Right cardiac atrium (tissue), 5 donors: Measurements from ENCODE around the gene BNIP5. TPM values are rescaled to one million over a fixed set of nuclear protein-coding genes. Genes with fewer than 3 reads are reported as not detected.
"Not testable (repeated sequence)": the region's sequence is repeated elsewhere in the genome, so short reads cannot be mapped to it uniquely, and the experiment has no call there.

Source experiments
- ATAC-seq, 2 donors: fragments of 200-7000 bp; cut with Tn5 transposase; one replicate each; pipeline versions ENCODE4 v1.8.0 to v1.9.1; 2020; ENCODE audit warnings: moderate library complexity in 2 of 2, mild to moderate bottlenecking in 1 of 2
- DNase-seq, 3 donors: peaks; one replicate each; pipeline ENCODE4 v3.0.0-alpha.2; 2020
- H3K27ac ChIP-seq: one replicate; pipeline ENCODE4 v1.5.1; 2013; ENCODE audit warnings: mild to moderate bottlenecking, low read length, control low read depth, moderate library complexity
- H3K27me3 ChIP-seq: one replicate; pipeline ENCODE4 v1.6.1; 2013; ENCODE audit not compliant: control insufficient read depth, insufficient read depth
- H3K4me1 ChIP-seq: one replicate; pipeline ENCODE4 v1.6.1; 2013; ENCODE audit warnings: low read length; ENCODE audit not compliant: control insufficient read depth, insufficient read depth
- H3K4me3 ChIP-seq: one replicate; pipeline ENCODE4 v1.5.1; 2013; ENCODE audit warnings: low read length, control low read depth
- H3K9me3 ChIP-seq: one replicate; pipeline ENCODE4 v1.6.1; 2013; ENCODE audit warnings: low read length; ENCODE audit not compliant: control insufficient read depth
- WGBS: extraction: QIAGEN DNeasy Blood & Tissue Kit; methylation state at CpG from one replicate; pipeline ENCODE4 v1.1.7; 2013; 5-methylcytosine and 5-hydroxymethylcytosine counted together
- intact Hi-C, 4 donors: fragments of 100-400 bp; cut with DNase I; formaldehyde crosslinking; loops; one replicate each; pipeline versions ENCODE4 v1.11.0 to v1.14.0; 2022 to 2023
- polyA plus RNA-seq: library from polyadenylated mRNA; stranded (reverse); fragments of 200-250 nt; gene quantifications from one replicate; pipeline ENCODE4 v1.2.3, GENCODE V29; 2013
- total RNA-seq, 4 donors: library from RNA; stranded (reverse); fragmentation: NEBNext Ultra II Directional; extraction: Animal tissue kit (Norgen Biotek cat#: 25700); gene quantifications; one replicate each; pipeline ENCODE4 v1.2.1, GENCODE V29; 2021
- donor health status: healthy with polysubstance abuse.
- donor health status: DM: no; HTN: yes; CAD: no.
- donor health status: DM: no; HTN: no; CAD: no.
- donor health status: DM: no; HTN: yes; CAD: no; lungs with severe emphysema.
- donor health status: DM: yes; HTN: yes; CAD: no.

BNIP5 gene
- total and polyA plus RNA-seq, 5 donors = 0.02 to 0.06 TPM; not detected in 3

- DNase-seq (no peak), ATAC-seq (no peak)
- Histone ChIP-seq H3K27me3 (no peaks in the 10 kb centered on the region), H3K4me3 (no peak overlapping the region), H3K27ac (no peak overlapping the region), H3K4me1 (no peaks in the 10 kb centered on the region), H3K9me3 (no peaks in the 10 kb centered on the region)
- intact Hi-C loops = loop anchor here in 2 of 4 donors (10.0 kb wide), 1 partner anchor 240 kb away; no protein-coding TSS in a partner anchor
- 74% methylated on average over 18 of the region's 19 CpGs for WGBS
Observed at GRCh38 chr6:36364669-36365479, 28.2 kb upstream of the BNIP5 start.

- intact Hi-C loops = loop anchor here in 2 of 4 donors (10.0 kb wide), 1 partner anchor 239 kb away; no protein-coding TSS in a partner anchor
- ATAC-seq, H3K4me3 ChIP-seq, DNase-seq, H3K27me3 ChIP-seq, H3K4me1 ChIP-seq, H3K27ac ChIP-seq, H3K9me3 ChIP-seq: not testable (repeated sequence)
- WGBS = 98% methylated on average over 32 of the region's 34 CpGs
Observed at GRCh38 chr6:36364061-36364635, 27.5 kb upstream of the BNIP5 start.

GRCh38 chr6:36363371-36363752 lies 26.7 kb upstream of the BNIP5 start:
- H3K4me1 ChIP-seq, H3K27me3 ChIP-seq, ATAC-seq, H3K4me3 ChIP-seq, H3K9me3 ChIP-seq, H3K27ac ChIP-seq, DNase-seq: not testable (repeated sequence)
- WGBS = 85% methylated on average over 12 of the region's 13 CpGs
- intact Hi-C loops = loop anchor here in 2 of 4 donors (10.0 kb wide), 1 partner anchor 239 kb away; no protein-coding TSS in a partner anchor

GRCh38 chr6:36362551-36363370 lies 26.1 kb upstream of the BNIP5 start:
- Histone ChIP-seq H3K27ac (no peak overlapping the region), H3K9me3 (no peaks in the 10 kb centered on the region), H3K4me1 (peaks cover 3% of the 10 kb centered on the region), H3K27me3 (no peaks in the 10 kb centered on the region), H3K4me3 (no peak overlapping the region)
- DNase-seq (no peak), ATAC-seq (no peak)
- intact Hi-C loops = loop anchor here in 2 of 4 donors (10.0 kb wide), 1 partner anchor 238 kb away; no protein-coding TSS in a partner anchor
- 88% methylated on average over 25 of the region's 25 CpGs for WGBS

GRCh38 chr6:36361071-36361470 lies 24.4 kb upstream of the BNIP5 start:
- Histone ChIP-seq H3K27ac (no peak overlapping the region), H3K27me3 (no peaks in the 10 kb centered on the region), H3K9me3 (no peaks in the 10 kb centered on the region), H3K4me1 (peaks cover 3% of the 10 kb centered on the region), H3K4me3 (no peak overlapping the region)
- 89% methylated on average over 11 of the region's 11 CpGs for WGBS
- no peak for DNase-seq
- intact Hi-C loops = loop anchor here in 3 of 4 donors (2.0 to 10.0 kb wide), 2 partner anchors 20 to 236 kb away; no protein-coding TSS in a partner anchor
- ATAC-seq = no peak

- no peak overlapping the region for H3K27ac ChIP-seq
- H3K9me3 ChIP-seq = no peaks in the 10 kb centered on the region
- 18% methylated on average over 10 of the region's 10 CpGs for WGBS
- DNase-seq (peak; percentile 79 to 92 (median 85)), ATAC-seq (peak; percentile 91 to 92)
- no peaks in the 10 kb centered on the region for H3K27me3 ChIP-seq
- H3K4me1 ChIP-seq = peaks cover 3% of the 10 kb centered on the region
- no peak overlapping the region for H3K4me3 ChIP-seq
- intact Hi-C loops = loop anchor here in 3 of 4 donors (1.0 to 10.0 kb wide), 3 partner anchors 20 to 236 kb away; no protein-coding TSS in a partner anchor
Observed at GRCh38 chr6:36360241-36361054, 23.8 kb upstream of the BNIP5 start.

GRCh38 chr6:36358226-36358915 lies 21.7 kb upstream of the BNIP5 start:
- intact Hi-C loops = loop anchor here in 3 of 4 donors (2.0 to 10.0 kb wide), 4 partner anchors 54 to 234 kb away; no protein-coding TSS in a partner anchor
- Histone ChIP-seq H3K9me3 (no peaks in the 10 kb centered on the region), H3K4me3 (no peak overlapping the region), H3K4me1 (peaks cover 3% of the 10 kb centered on the region), H3K27ac (no peak overlapping the region), H3K27me3 (no peaks in the 10 kb centered on the region)
- 20% methylated on average over 4 of the region's 4 CpGs for WGBS
- no peak for DNase-seq
- peak; percentile 19 to 58 for ATAC-seq

GRCh38 chr6:36357872-36358225 lies 21.2 kb upstream of the BNIP5 start:
- H3K4me3 ChIP-seq = no peak overlapping the region
- 80% methylated on average over 3 of the region's 3 CpGs for WGBS
- no peak overlapping the region for H3K27ac ChIP-seq
- intact Hi-C loops = loop anchor here in 3 of 4 donors (2.0 to 10.0 kb wide), 4 partner anchors 53 to 233 kb away; no protein-coding TSS in a partner anchor
- no peaks in the 10 kb centered on the region for H3K9me3 ChIP-seq
- ATAC-seq = no peak
- peaks cover 3% of the 10 kb centered on the region for H3K4me1 ChIP-seq
- no peaks in the 10 kb centered on the region for H3K27me3 ChIP-seq
- no peak for DNase-seq

GRCh38 chr6:36355819-36356218 lies 19.1 kb upstream of the BNIP5 start:
- WGBS = 71% methylated on average over 4 of the region's 4 CpGs
- no peaks in the 10 kb centered on the region for H3K27me3 ChIP-seq
- H3K27ac ChIP-seq = no peak overlapping the region

More at GRCh38 chr6:36355819-36356218, 19.1 kb upstream of the BNIP5 start:
- H3K9me3 ChIP-seq = no peaks in the 10 kb centered on the region
- H3K4me1 ChIP-seq = peaks cover 3% of the 10 kb centered on the region
- ATAC-seq = no peak
- intact Hi-C loops = loop anchor here in 2 of 4 donors (5.0 to 10.0 kb wide), 3 partner anchors 51 to 231 kb away; no protein-coding TSS in a partner anchor
- DNase-seq = no peak
- H3K4me3 ChIP-seq = no peak overlapping the region
